ENCODE measurements around the gene SNAPC3. TPM values are rescaled to one million over a fixed set of nuclear protein-coding genes. Genes with fewer than 3 reads are reported as not detected.
A peak's percentile ranks its signal among the peaks of the same experiment; 100 is the strongest.

SNAPC3 gene
- total RNA-seq, 1 donor: 30.4 TPM

- Histone ChIP-seq H3K36me3 (ENCODE audit: insufficient read depth, low read length) (peaks cover 3% of the 10 kb centered on the region), H3K27me3 (ENCODE audit: insufficient read depth, low read length) (no peaks in the 10 kb centered on the region), H3K4me1 (ENCODE audit: insufficient read depth, low read length) (no peaks in the 10 kb centered on the region), H3K27ac (ENCODE audit: low read depth, low read length) (no peak overlapping the region), H4K20me1 (ENCODE audit: insufficient read depth, low read length) (no peaks in the 10 kb centered on the region), H3K79me2 (ENCODE audit: insufficient read depth, low read length) (peaks cover 8% of the 10 kb centered on the region), H3K4me3 (ENCODE audit: insufficient read depth, low read length) (no peak overlapping the region), H3K4me2 (ENCODE audit: insufficient read depth, low read length) (no peak overlapping the region), H2AFZ (ENCODE audit: low read length) (no peak overlapping the region), H3K9me3 (ENCODE audit: low read depth, low read length) (no peaks in the 10 kb centered on the region)
- no peak for TF ChIP-seq CTCF (IDR thresholded peaks at IDR 0.05; ENCODE audit: extremely low read depth, low read depth, low read length)
- no peak for DNase-seq (ENCODE audit: insufficient read length, low spot score, missing footprints)
Measured at GRCh38 chr9:15491950-15492349, 69.3 kb downstream of the SNAPC3 start.

- no peak overlapping the region for H3K4me2 ChIP-seq (ENCODE audit: insufficient read depth, low read length)
- H3K36me3 ChIP-seq (ENCODE audit: insufficient read depth, low read length): peaks cover 3% of the 10 kb centered on the region
- no peaks in the 10 kb centered on the region for H3K4me1 ChIP-seq (ENCODE audit: insufficient read depth, low read length)
- no peak for TF ChIP-seq CTCF (IDR thresholded peaks at IDR 0.05; ENCODE audit: extremely low read depth, low read depth, low read length)
- H3K79me2 ChIP-seq (ENCODE audit: insufficient read depth, low read length): peaks cover 8% of the 10 kb centered on the region
- no peak overlapping the region for H3K27ac ChIP-seq (ENCODE audit: low read depth, low read length)
- no peak for DNase-seq (ENCODE audit: insufficient read length, low spot score, missing footprints)
- H2AFZ ChIP-seq (ENCODE audit: low read length): no peak overlapping the region
- no peaks in the 10 kb centered on the region for H3K27me3 ChIP-seq (ENCODE audit: insufficient read depth, low read length)
- H4K20me1 ChIP-seq (ENCODE audit: insufficient read depth, low read length): no peaks in the 10 kb centered on the region
- no peaks in the 10 kb centered on the region for H3K9me3 ChIP-seq (ENCODE audit: low read depth, low read length)
- no peak overlapping the region for H3K4me3 ChIP-seq (ENCODE audit: insufficient read depth, low read length)
Measured at GRCh38 chr9:15492485-15493150, 69.9 kb downstream of the SNAPC3 start.

GRCh38 chr9:15498246-15498995 lies 75.7 kb downstream of the SNAPC3 start:
- Histone ChIP-seq H2AFZ (ENCODE audit: low read length) (no peak overlapping the region), H3K27me3 (ENCODE audit: insufficient read depth, low read length) (no peaks in the 10 kb centered on the region), H3K4me3 (ENCODE audit: insufficient read depth, low read length) (no peak overlapping the region), H3K4me1 (ENCODE audit: insufficient read depth, low read length) (peaks cover 4% of the 10 kb centered on the region), H4K20me1 (ENCODE audit: insufficient read depth, low read length) (no peaks in the 10 kb centered on the region), H3K36me3 (ENCODE audit: insufficient read depth, low read length) (no peaks in the 10 kb centered on the region), H3K79me2 (ENCODE audit: insufficient read depth, low read length) (peaks cover 26% of the 10 kb centered on the region), H3K4me2 (ENCODE audit: insufficient read depth, low read length) (no peak overlapping the region), H3K27ac (ENCODE audit: low read depth, low read length) (no peak overlapping the region), H3K9me3 (ENCODE audit: low read depth, low read length) (no peaks in the 10 kb centered on the region)
- TF ChIP-seq CTCF (IDR thresholded peaks at IDR 0.05; ENCODE audit: extremely low read depth, low read depth, low read length): no peak
- peak; percentile 62 for DNase-seq (ENCODE audit: insufficient read length, low spot score, missing footprints)

GRCh38 chr9:15499139-15499538 lies 76.5 kb downstream of the SNAPC3 start:
- TF ChIP-seq CTCF (IDR thresholded peaks at IDR 0.05; ENCODE audit: extremely low read depth, low read depth, low read length): no peak
- Histone ChIP-seq H3K4me3 (ENCODE audit: insufficient read depth, low read length) (no peak overlapping the region), H3K4me2 (ENCODE audit: insufficient read depth, low read length) (no peak overlapping the region), H3K27me3 (ENCODE audit: insufficient read depth, low read length) (no peaks in the 10 kb centered on the region), H2AFZ (ENCODE audit: low read length) (no peak overlapping the region), H3K9me3 (ENCODE audit: low read depth, low read length) (no peaks in the 10 kb centered on the region), H3K36me3 (ENCODE audit: insufficient read depth, low read length) (no peaks in the 10 kb centered on the region), H4K20me1 (ENCODE audit: insufficient read depth, low read length) (no peaks in the 10 kb centered on the region), H3K27ac (ENCODE audit: low read depth, low read length) (no peak overlapping the region), H3K4me1 (ENCODE audit: insufficient read depth, low read length) (peaks cover 4% of the 10 kb centered on the region), H3K79me2 (ENCODE audit: insufficient read depth, low read length) (peaks cover 24% of the 10 kb centered on the region)
- DNase-seq (ENCODE audit: insufficient read length, low spot score, missing footprints): no peak
